ENCODE results near the gene ARHGAP4.

DNA sequence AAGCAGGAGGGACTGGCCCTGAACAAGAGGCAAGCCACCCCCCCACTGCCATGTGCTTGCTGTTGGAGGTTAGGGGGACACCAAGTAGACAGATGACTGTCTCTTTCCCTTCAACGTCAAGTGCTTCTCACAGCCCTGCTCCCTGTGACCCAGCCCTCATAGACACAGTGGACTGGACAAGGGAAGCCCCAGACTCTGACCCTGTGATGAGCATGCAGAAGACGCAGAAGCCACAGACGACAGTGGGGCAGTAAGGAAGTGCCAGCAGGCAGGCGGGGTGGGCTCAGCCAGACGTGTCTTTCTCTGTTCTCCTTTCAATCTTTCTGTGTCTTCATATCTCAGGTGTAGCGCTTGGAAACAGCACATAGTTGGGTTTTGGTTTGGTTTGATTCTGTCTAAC is 37.7 kb downstream of the ARHGAP4 start:
- no peak for TF ChIP-seq ZNF384 (IDR thresholded peaks at IDR 0.05)
- TF ChIP-seq FOXA1 (IDR thresholded peaks at IDR 0.05), result no peak
- TF ChIP-seq FOXM1 (IDR thresholded peaks at IDR 0.05; ENCODE audit: borderline replicate concordance), result no peak
- no peak for TF ChIP-seq SP1 (IDR thresholded peaks at IDR 0.05)
- no peak for TF ChIP-seq FOXK2 (IDR thresholded peaks at IDR 0.05)
- TF ChIP-seq NFRKB (IDR thresholded peaks at IDR 0.05), result no peak
- no peak for TF ChIP-seq BHLHE40 (IDR thresholded peaks at IDR 0.05; ENCODE audit: borderline replicate concordance)

Data from HEK293T (cell line).